Measurements from ENCODE around the gene AP3S2.
"Not testable (repeated sequence)": the region's sequence is repeated elsewhere in the genome, so short reads cannot be mapped to it uniquely, and the experiment has no call there.

Gene AP3S2

DNA sequence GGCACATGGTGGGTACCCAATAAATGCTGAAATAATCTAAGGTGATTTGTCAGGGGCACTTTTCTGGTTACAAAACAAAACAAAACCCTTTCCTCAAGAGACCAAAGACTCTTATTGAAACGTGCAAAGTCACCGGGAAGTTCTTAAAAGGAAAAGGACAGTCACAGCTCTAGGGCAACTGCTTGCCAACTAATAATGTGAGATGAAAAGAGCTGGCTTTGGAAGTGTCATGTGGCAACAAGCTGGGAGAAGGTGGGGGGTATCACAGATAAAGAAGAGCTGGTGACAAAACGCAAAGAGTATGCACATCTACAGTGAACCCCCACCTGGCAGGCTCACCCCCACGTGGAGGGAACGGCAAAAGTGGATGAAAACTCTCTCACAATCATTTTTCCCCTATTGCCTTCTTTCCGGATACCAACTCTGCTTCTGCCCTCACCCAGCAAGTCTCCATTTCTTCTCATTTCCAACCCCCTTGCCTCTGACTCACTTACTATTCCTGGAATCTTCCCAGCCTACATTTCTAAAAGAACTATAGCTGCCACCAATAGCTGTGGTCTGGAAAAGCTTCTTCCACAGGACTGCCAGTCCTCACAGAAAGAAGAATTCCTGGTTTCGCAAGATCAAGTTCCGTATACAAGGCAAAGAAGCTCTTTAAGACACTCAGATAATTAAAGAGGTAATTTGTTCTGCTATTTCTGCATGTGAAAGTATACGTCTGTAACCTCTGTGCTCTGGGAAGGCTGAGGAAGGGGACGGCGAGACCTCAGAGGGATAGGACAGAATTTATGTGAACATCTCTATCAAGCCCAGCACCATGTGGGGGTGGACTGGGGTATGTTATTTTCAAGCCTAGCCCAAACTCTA is 57.3 kb downstream of the AP3S2 start:
- no peak overlapping the region for H3K27ac Mint-ChIP-seq
- H3K27me3 Mint-ChIP-seq, result no peaks in the 10 kb centered on the region
- no peaks in the 10 kb centered on the region for H3K9me3 Mint-ChIP-seq
- DNase-seq (no peak), ATAC-seq (no peak)
- peaks cover 4% of the 10 kb centered on the region for H3K4me1 Mint-ChIP-seq
- no peak overlapping the region for H3K4me3 Mint-ChIP-seq

DNA sequence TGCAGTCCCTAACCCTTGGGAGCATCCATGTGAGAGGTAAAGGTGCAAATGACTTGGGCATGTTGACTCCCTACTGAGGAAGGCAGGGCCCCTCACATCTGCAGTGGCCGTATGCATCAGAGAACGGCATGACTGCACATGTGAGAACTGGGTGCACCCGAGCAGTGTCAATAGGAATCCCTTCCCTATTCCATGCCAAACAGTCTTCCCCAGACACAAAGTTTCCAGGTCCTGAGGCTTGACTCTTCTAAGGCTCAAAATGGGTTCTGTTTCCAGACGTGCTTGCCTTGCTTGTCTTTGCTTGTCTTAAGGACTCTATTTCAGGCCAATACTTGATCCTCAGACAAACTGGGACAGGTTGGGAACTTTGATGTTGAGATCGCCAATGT is 58.6 kb downstream of the AP3S2 start:
- no peaks in the 10 kb centered on the region for H3K9me3 Mint-ChIP-seq
- DNase-seq (no peak), ATAC-seq (no peak)
- no peak overlapping the region for H3K27ac Mint-ChIP-seq
- no peaks in the 10 kb centered on the region for H3K27me3 Mint-ChIP-seq
- H3K4me1 Mint-ChIP-seq, result peaks cover 4% of the 10 kb centered on the region
- no peak overlapping the region for H3K4me3 Mint-ChIP-seq

DNA sequence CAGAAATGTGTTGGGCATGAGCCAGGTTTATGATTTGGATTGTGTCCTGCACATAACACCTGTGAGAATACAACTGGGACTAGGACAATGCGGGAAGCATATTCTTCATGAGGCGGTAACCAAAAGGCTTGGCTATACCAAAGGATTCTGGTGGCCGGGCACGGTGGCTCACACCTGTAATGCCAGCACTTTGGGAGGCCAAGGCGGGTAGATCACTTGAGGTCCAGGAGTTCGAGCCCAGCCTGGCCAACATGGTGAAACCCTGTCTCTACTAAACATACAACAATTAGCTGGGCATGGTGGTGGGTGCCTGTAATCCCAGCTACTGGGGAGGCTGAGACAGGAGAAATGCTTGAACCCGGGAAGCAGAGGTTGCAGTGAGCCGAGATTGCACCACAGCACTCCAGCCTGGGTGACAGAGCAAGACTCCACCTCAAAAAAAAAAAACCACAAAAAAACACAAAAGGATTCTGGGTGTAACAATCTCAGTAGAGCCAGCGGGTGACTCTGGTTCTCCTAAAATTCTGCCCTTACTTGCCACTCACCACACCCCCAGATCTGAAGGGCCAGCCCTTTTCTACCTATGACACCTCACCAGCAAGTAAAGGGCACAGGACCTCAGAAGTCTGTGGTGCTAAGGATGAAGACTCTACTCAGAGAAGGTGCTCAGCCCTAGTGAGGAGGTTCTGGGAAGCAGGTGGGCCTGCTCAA is 59.2 kb downstream of the AP3S2 start:
- H3K4me1 Mint-ChIP-seq, H3K4me3 Mint-ChIP-seq, ATAC-seq, H3K27me3 Mint-ChIP-seq, DNase-seq, H3K9me3 Mint-ChIP-seq: not testable (repeated sequence)
- peak overlapping the region in 1 of 2 donors; percentile 13 for H3K27ac Mint-ChIP-seq

DNA sequence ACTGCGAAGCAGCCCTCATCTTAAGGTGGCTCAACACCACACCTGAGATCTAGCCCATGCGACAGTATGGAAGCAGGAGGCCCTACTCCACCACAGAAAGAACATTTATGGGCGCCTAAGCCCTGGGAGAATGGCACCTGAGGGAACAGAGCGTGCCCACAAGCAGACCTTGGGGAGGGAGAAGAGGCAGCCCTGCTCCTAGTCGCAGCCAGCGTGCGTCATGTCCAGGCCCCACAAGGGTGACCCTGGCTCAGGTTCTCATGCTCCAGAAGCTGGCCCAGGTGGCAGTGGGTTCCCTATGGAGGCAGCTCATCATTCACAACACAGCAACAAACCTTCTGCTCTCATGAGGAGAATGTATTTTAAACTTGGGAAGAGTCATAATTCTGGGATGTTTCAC is 59.8 kb downstream of the AP3S2 start:
- no peak overlapping the region for H3K4me3 Mint-ChIP-seq
- H3K9me3 Mint-ChIP-seq, result no peaks in the 10 kb centered on the region
- H3K27ac Mint-ChIP-seq, result no peak overlapping the region
- ATAC-seq (no peak), DNase-seq (no peak)
- H3K27me3 Mint-ChIP-seq, result no peaks in the 10 kb centered on the region
- no peaks in the 10 kb centered on the region for H3K4me1 Mint-ChIP-seq

DNA sequence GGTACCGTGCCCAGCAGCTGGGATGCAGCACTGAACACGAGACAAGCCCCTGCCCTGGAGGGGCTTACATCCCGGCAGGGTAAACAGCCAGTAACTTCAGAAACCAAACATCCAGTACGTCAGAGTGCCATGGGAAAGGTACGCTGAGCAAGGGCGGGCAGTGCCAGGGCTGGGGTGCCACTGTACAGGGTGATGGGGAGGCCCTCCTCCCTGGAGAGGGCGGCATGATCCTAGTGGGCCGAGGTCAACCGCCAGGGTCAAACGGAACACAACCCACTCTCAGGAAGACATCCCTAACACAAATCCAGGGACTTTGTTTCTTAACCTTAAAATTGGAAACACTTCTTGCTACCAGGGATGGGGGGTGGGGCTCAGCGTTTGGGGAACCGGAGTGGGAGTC is 63.2 kb downstream of the AP3S2 start:
- ATAC-seq (no peak), DNase-seq (no peak)
- Mint-ChIP-seq H3K27ac (no peak overlapping the region), H3K4me3 (no peak overlapping the region), H3K9me3 (no peaks in the 10 kb centered on the region), H3K4me1 (no peaks in the 10 kb centered on the region), H3K27me3 (no peaks in the 10 kb centered on the region)

DNA sequence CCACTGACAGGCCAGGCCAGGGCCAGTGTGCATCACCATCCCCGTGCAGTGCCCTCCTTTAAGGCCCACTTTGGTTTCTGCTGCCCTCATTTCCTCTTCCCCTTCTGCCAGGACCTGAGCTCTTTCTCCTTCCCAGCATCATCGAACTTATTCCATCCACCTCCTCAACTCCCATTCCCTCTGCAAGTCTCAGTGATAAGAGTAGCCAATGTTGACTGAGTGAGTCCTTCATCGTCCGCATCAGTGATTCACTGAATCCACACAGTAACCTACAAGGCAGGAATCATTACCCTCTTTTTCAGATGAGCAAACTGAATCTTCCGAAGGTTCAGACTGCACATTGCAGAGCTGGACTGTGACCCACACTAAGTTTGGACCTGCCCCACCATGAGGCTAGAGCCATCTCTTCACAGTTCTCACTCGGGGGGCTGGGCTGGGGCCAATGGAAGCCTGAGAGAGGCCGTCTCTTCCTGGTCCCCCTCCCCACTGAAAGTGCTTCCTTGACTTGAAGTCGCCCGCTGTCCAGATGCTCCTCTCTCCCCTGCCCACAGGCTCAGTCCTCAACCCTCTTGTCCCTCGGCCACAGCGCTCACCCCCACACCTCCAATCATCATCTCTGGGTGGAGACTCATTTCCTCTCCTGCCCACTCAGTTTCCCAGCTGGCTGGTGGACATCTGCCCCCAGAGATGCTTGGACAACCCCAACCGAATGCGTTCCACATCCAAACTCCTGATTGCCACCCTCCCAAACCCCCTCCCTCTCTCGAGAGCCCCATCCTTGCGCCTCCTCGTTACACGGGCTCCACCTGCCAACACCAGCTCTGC is 64.0 kb downstream of the AP3S2 start:
- no peaks in the 10 kb centered on the region for H3K9me3 Mint-ChIP-seq
- no peak overlapping the region for H3K4me3 Mint-ChIP-seq
- DNase-seq (no peak), ATAC-seq (no peak)
- H3K4me1 Mint-ChIP-seq, result no peaks in the 10 kb centered on the region
- H3K27me3 Mint-ChIP-seq, result no peaks in the 10 kb centered on the region
- peak overlapping the region in 1 of 2 donors; percentile 9 for H3K27ac Mint-ChIP-seq

DNA sequence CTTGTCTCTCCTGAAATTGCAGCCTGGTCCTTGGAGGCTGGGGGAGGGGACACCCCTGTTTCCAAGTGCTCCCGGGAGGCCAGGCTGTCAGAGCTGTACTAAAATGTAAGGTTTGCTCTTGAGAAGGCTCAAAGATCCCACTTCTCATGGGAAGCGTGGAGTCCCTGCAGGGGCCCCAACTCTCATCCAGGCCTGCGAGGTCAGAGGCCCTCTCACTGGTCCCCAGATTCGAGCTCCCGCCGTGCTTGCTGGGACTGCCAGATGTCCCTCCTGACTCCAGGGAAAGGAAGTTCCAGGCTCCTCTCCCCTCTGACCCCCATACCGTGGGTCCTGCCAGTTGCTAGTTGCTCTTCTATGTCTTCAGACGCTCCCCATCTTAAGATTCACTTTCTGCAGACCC is 64.6 kb downstream of the AP3S2 start:
- peak overlapping the region in 1 of 2 donors; percentile 9 for H3K27ac Mint-ChIP-seq
- DNase-seq (no peak), ATAC-seq (no peak)
- no peaks in the 10 kb centered on the region for H3K9me3 Mint-ChIP-seq
- H3K4me3 Mint-ChIP-seq, result no peak overlapping the region
- H3K27me3 Mint-ChIP-seq, result no peaks in the 10 kb centered on the region
- H3K4me1 Mint-ChIP-seq, result no peaks in the 10 kb centered on the region

DNA sequence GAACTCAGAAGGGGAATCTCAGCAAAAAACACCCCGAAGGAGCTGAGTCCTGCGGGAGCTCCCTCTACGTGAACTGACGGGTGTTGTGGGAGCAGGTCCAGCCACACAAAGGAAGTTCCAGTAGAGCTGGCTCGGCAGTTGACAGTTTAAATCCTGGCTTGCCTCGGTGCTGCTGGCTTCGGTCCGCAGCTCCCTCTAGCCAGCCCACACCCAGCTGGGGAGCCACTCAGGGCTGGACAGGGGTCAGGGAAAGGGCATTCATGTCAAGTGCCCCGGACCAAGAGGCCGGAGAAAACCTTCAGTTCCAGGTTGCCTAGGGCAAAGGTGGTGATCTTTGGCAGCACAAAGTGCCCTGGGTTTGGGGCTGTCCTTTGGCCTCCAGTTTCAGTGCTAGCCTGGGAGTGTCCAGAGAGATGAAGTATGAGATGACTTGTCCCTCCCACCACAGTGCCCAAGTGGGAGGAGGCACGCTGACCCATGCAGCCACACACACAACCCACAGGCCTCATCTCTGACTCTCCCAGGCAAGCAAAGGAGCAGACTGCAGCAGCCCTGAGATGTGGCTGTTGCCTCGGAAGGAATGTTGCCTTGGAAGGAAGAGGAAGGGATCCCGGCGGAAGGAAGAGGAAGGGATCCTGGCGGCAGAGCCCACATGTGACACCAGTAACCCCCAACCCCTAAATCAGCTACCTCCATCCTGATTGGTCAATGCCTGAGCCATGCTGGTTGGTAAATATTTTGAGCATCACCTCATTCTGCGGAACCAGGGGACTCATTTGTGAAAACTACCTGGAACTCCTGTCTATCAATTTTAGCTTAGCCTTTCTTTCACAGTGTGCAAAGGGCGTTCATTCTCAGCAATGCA is 65.3 kb downstream of the AP3S2 start:
- no peak overlapping the region for H3K4me3 Mint-ChIP-seq
- H3K4me1 Mint-ChIP-seq, result no peaks in the 10 kb centered on the region
- DNase-seq (no peak), ATAC-seq (no peak)
- H3K27ac Mint-ChIP-seq, result no peak overlapping the region
- no peaks in the 10 kb centered on the region for H3K9me3 Mint-ChIP-seq
- H3K27me3 Mint-ChIP-seq, result no peaks in the 10 kb centered on the region

DNA sequence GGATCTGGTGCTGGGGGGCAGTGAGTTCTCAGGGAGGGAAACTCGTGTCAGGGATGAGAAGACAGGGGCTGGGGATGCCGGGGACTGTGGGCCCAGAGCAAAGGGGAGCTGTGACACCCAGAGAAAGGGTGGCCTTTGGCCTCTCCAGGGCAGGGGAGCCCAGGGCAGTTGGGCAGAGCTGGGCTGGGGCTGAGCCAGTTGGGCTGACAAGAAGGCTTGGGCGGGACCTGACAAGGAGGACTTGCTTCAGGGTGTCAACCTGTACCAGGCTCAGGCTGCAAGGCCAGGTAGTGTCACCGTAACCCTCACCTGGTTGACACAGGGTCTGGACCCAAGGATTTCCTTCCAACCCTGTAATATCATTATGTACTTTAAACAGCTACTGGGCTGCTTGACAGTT is 66.0 kb downstream of the AP3S2 start:
- peaks cover under 1% of the 10 kb centered on the region for H3K27me3 Mint-ChIP-seq

DNA sequence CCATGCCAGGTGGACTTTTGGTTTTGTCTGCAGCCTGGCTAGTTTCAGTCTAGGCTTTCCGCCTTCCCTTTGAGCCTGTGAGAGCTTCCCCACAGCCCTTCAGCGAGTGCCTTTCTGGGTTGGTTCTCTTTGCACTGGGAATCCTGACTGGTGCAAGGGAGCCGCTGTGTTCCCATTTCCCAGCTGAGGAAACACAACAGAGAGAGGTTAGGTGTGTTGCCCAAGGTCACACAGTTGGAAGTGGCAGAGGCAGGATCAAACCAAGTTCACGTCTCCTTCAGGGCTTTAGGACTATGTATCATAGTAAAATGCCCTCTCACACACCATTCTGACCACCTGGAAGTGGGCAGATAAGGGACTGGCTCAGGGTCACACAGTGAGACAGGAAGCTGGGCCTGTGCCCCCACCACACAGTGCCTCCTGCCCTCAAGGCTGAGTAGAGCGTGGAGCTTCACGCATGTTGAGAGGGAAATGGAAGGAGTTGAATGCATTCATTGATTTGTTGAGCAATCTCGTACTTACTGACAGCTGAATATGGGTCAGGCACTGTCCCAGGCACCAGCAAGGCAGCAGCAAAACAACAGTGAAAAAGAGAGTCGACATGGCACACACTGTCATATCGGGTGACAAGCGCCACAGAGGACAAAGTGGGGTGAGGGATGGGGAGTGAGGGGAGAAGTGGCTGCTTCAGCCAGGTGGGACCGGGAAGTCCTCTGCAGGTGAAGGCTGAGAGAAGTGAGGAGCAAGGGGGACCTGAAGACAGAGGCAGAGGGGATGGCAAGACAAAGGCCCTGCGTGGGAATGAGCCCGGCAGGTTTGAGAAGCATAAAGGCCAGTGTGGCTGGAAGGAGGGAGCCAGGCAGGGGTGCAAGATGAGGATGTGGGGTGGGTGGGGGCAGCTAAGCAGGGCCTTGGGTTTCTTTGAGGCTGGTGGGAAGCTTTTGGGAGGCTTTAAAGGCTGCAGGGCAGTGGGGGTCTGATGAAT is 66.8 kb downstream of the AP3S2 start:
- DNase-seq, result no peak
- ATAC-seq, result no peak
- H3K27me3 Mint-ChIP-seq, result peaks cover 9% of the 10 kb centered on the region
- H3K4me3 Mint-ChIP-seq, result no peak overlapping the region
- peak overlapping the region; percentile 31 to 94 for H3K27ac Mint-ChIP-seq
- no peaks in the 10 kb centered on the region for H3K9me3 Mint-ChIP-seq
- no peaks in the 10 kb centered on the region for H3K4me1 Mint-ChIP-seq

More for the DNA sequence above, 66.0 kb downstream of the AP3S2 start:
- peak; percentile 17 for ATAC-seq
- DNase-seq, result no peak
- Mint-ChIP-seq H3K27ac (peak overlapping the region; percentile 69 to 94), H3K4me3 (no peak overlapping the region), H3K9me3 (no peaks in the 10 kb centered on the region), H3K4me1 (no peaks in the 10 kb centered on the region)

DNA sequence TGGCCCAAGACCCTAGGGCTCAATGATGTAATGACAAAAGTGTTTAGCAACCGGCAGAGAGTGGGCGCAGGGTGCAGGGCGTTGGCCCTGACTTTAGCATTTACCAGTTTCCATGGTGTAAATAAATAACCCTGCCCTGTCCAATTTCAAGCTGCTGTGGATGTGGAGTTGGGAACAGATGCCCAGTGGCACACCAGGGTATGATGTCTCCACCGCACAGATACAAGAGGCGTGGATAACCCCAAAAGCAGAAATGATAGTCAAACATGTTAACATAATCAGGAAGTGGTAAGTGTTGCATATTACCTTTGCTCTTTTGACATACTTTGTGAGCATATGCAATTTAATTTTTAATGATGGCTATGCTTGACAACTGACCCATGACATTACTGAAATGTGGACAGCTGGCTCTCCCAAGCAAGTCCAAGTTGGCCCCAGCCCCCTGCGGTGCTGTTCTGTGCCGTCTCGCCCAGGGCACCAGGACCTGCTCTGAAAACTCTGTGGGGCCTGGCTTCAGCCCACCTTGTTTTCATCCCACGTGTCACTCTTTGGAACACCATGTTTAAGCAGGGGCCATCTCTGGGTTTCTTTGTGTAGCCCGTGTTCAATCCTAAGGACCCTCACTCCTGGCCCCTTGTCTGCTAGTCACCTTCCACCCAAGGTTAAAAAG is 68.4 kb downstream of the AP3S2 start:
- H3K4me3 Mint-ChIP-seq, result no peak overlapping the region
- no peaks in the 10 kb centered on the region for H3K4me1 Mint-ChIP-seq
- DNase-seq (no peak), ATAC-seq (no peak)
- H3K27me3 Mint-ChIP-seq, result peaks cover 25% of the 10 kb centered on the region
- H3K9me3 Mint-ChIP-seq, result no peaks in the 10 kb centered on the region
- H3K27ac Mint-ChIP-seq, result peak overlapping the region in 1 of 2 donors; percentile 75

DNA sequence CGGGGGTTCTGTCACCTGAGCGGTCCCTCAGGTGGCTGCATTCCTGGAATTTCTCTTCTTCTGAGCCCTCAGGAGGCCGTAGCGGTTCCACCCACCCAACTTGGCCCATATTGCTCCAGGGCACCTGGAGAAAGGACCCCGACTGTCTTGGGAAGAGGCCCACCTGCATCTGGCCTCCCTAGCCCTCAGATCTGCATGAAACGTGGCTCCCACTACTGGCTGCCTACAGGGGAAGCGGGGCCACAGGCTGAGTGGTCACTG is 69.3 kb downstream of the AP3S2 start:
- no peaks in the 10 kb centered on the region for H3K4me1 Mint-ChIP-seq
- peaks cover 28% of the 10 kb centered on the region for H3K27me3 Mint-ChIP-seq
- H3K27ac Mint-ChIP-seq, result peak overlapping the region in 1 of 2 donors; percentile 85
- H3K9me3 Mint-ChIP-seq, result no peaks in the 10 kb centered on the region
- no peak for ATAC-seq
- H3K4me3 Mint-ChIP-seq, result no peak overlapping the region
- no peak for DNase-seq

DNA sequence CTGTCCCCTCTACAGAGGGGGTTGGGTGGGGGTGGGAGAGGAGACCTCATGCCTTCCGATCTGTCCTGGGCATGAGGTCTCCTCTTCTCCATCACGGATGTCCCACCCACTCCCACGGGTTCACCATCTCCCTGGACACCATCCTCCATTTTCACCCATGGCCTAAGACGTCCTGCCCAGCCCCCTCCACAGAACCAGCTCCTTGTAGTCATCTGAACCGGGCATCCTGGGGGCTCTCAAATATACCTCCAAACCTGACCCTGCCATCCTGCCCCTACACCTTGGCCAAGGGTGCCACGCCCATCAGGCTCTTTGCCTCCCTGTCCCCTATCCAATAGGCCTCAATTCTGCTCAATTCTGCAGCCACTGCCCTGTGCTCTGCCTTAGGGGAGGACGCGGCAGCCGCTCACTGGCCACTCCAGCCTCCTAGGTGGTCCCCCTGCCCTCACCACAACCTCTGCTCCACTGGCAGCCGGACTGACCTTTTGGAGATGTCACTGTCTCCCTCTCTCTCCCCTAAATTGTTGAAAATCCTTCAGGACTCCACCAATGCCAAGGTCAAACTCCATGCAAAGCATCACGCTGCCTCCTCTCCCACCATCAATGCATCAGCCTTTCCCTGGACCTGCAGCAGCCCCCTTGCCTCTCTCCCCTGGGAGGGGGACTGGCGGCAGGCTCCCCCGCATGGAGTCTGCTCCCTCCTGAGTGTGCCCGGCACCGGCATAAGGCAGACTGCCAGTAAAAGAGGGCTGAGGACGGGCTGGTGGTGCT is 69.8 kb downstream of the AP3S2 start:
- Mint-ChIP-seq H3K4me1 (no peaks in the 10 kb centered on the region), H3K27ac (peak overlapping the region in 1 of 2 donors; percentile 8), H3K4me3 (no peak overlapping the region), H3K27me3 (peaks cover 28% of the 10 kb centered on the region), H3K9me3 (no peaks in the 10 kb centered on the region)
- no peak for DNase-seq
- ATAC-seq, result no peak

All from stimulated activated naive CD8-positive, alpha-beta T cell treated with anti-CD3 and anti-CD28 coated beads, Interleukin-15, amount 100 ng/mL, for 72 hours (primary cell).